K562 (cell line): ENCODE measurements around the gene BIRC5. TPM values are rescaled to one million over a fixed set of nuclear protein-coding genes. Genes with fewer than 3 reads are reported as not detected.

Experiments
- ARID3A ChIP-seq: IDR thresholded peaks from 2 replicates; pipeline ENCODE4 v1.6.1; 2012; ENCODE audit warnings: low read depth, low read length, improper control_type of control experiment, borderline replicate concordance
- ATF3 ChIP-seq, 2 experiments: fragments of 450-650 bp in 1 of 2; sonication (generic) in 1 of 2; formaldehyde crosslinking in 1 of 2; IDR thresholded peaks in 1 of 2; conservative IDR thresholded peaks in 1 of 2; 2 replicates each; pipeline versions ENCODE4 v1.6.1 to v1.8.1; 2016 to 2023; ENCODE audit warnings: mild to moderate bottlenecking in 2 of 2, moderate library complexity in 2 of 2, inconsistent platforms in 1 of 2, missing genetic modification reagents in 1 of 2
- ATF6 ChIP-seq: sonication (generic); formaldehyde crosslinking; IDR thresholded peaks from 2 replicates; pipeline ENCODE4 v1.4.0; 2020; ENCODE audit warnings: mild to moderate bottlenecking, missing genetic modification reagents
- CREB5 ChIP-seq: fragments of 250-450 bp; sonication (Bioruptor Pico); IDR thresholded peaks from 2 replicates; pipeline ENCODE4 v1.5.0; 2020; ENCODE audit warnings: mild to moderate bottlenecking
- HMGXB4 ChIP-seq: sonication (generic); formaldehyde crosslinking; IDR thresholded peaks from 2 replicates; pipeline ENCODE4 v1.8.1; 2023; ENCODE audit warnings: mild to moderate bottlenecking, missing genetic modification reagents
- HOXB6 ChIP-seq: fragments of 250-450 bp; sonication (Bioruptor Pico); IDR thresholded peaks from 2 replicates; pipeline ENCODE4 v1.5.1; 2022; ENCODE audit warnings: mild to moderate bottlenecking, borderline replicate concordance
- POLR2G ChIP-seq: fragments of 200-400 bp; formaldehyde crosslinking; IDR thresholded peaks from 2 replicates; pipeline ENCODE4 v1.6.1; 2017; ENCODE audit warnings: low read depth, mild to moderate bottlenecking, antibody characterized with exemption, low read length, moderate library complexity
- PPARD ChIP-seq: fragments of 250-450 bp; sonication (Bioruptor Pico); IDR thresholded peaks from 2 replicates; pipeline ENCODE4 v1.8.0; 2022; ENCODE audit warnings: inconsistent platforms, mild to moderate bottlenecking, moderate library complexity
- PRMT5 ChIP-seq: sonication (generic); formaldehyde crosslinking; IDR thresholded peaks from 2 replicates; pipeline ENCODE4 v1.5.0; 2020; ENCODE audit warnings: missing genetic modification reagents
- RFX7 ChIP-seq: fragments of 250-450 bp; sonication (Bioruptor Pico); IDR thresholded peaks from 2 replicates; pipeline ENCODE4 v1.5.1; 2021; ENCODE audit warnings: mild to moderate bottlenecking
- SETDB1 ChIP-seq: IDR thresholded peaks from one replicate; pipeline ENCODE4 v1.6.1; 2012; ENCODE audit warnings: low read length, control low read depth, inconsistent platforms
- SMARCE1 ChIP-seq: fragments of 450-650 bp; IDR thresholded peaks from 2 replicates; pipeline ENCODE4 v1.7.1; 2016; ENCODE audit warnings: mild to moderate bottlenecking
- TARDBP ChIP-seq: fragments of 450-650 bp; IDR thresholded peaks from 2 replicates; pipeline ENCODE4 v1.6.1; 2016
- ZFP36 ChIP-seq: fragments of 150-350 bp; IDR thresholded peaks from 2 replicates; pipeline ENCODE4 v1.6.1; 2018; ENCODE audit warnings: low read length, low read depth; ENCODE audit not compliant: partially characterized antibody
- ZNF282 ChIP-seq: sonication (generic); formaldehyde crosslinking; IDR thresholded peaks from 2 replicates; pipeline ENCODE4 v1.8.1; 2023; ENCODE audit warnings: missing genetic modification reagents
- ZNF311 ChIP-seq: fragments of 250-450 bp; sonication (Bioruptor Pico); IDR thresholded peaks from 2 replicates; pipeline ENCODE4 v1.4.0; 2020; ENCODE audit warnings: mild to moderate bottlenecking, moderate library complexity
- ZNF41 ChIP-seq: fragments of 250-450 bp; sonication (Bioruptor Pico); conservative IDR thresholded peaks from 2 replicates; pipeline ENCODE4 v1.4.0; 2020; ENCODE audit warnings: mild to moderate bottlenecking
- ZNF584 ChIP-seq: fragments of 200-800 bp; sonication (Bioruptor generic); IDR thresholded peaks from 2 replicates; pipeline ENCODE4 v1.6.1; 2016; ENCODE audit warnings: low read depth, mild to moderate bottlenecking, missing genetic modification characterization, missing compliant biosample characterization
- ZNF707 ChIP-seq: fragments of 250-450 bp; sonication (Bioruptor Pico); conservative IDR thresholded peaks from 2 replicates; pipeline ENCODE4 v1.8.0; 2022; ENCODE audit warnings: inconsistent platforms, mild to moderate bottlenecking, moderate library complexity
- polyA plus RNA-seq, 8 experiments: library from polyadenylated mRNA; depleted of rRNA in 4 of 8; stranded (reverse) in 5 of 8; unstranded in 3 of 8; fragments of >200 nt; fragmentation: Nextera tagmentation in 2 of 8; fragmentation: Illumina TruSeq in 1 of 8; extraction: Ambion mirVana in 2 of 8; extraction: Trizol in 1 of 8; gene quantifications; 2 replicates each; pipeline versions ENCODE4 v1.2.1 to v1.2.3, GENCODE V29; 2011 to 2014; ENCODE audit warnings: inconsistent platforms in 1 of 8, missing spikeins in 1 of 8
- total RNA-seq, 7 experiments: library from RNA; depleted of rRNA in 6 of 7; stranded (reverse); fragments of >200 nt in 6 of 7; fragmentation: Illumina TruSeq in 2 of 7; extraction: Trizol in 2 of 7; gene quantifications; 2 replicates each; pipeline versions ENCODE4 v1.2.1 to v1.2.3, GENCODE V29; 2011 to 2021; ENCODE audit warnings: low replicate concordance in 1 of 7

BIRC5 gene
- total and polyA plus RNA-seq, 9 of the 15 experiments (the other 6 are each of a cell fraction or from before 2014, with no cell fraction given), result 64.4 to 140 (median 101) TPM

GRCh38 chr17:78186692-78187595, 27.1 kb upstream of the BIRC5 start, which contains the start of the genes AFMID and TK1 (continued):
- TF ChIP-seq ZFP36, result no peak
- peak; percentile 92; the same call in 1 of the 2 replicates for TF ChIP-seq HMGXB4
- peak; percentile 52 for TF ChIP-seq ATF3 (IDR thresholded peaks at IDR 0.05)
- TF ChIP-seq ATF3 (CRISPR knock-in tag; conservative IDR thresholded peaks at IDR 0.05), result peak; percentile 92
- 0 out of 2 replicates have a peak, but pooled peaks have one; percentile 30 for TF ChIP-seq PRMT5
- TF ChIP-seq TARDBP, result peak; percentile 54; the same call in 1 of the 2 replicates
- TF ChIP-seq POLR2G, result peak; percentile 98
- TF ChIP-seq ZNF707 (CRISPR knock-in tag), result no peak; the same call in 1 of the 2 replicates
- TF ChIP-seq ZNF584 (CRISPR knock-in tag), result no peak
- TF ChIP-seq RFX7 (CRISPR knock-in tag), result no peak
- no peak for TF ChIP-seq ZNF282 (CRISPR knock-in tag)
- no peak for TF ChIP-seq ARID3A
- TF ChIP-seq ZNF41 (CRISPR knock-in tag), result no peak
- TF ChIP-seq SMARCE1, result peak; percentile 26; the same call in 1 of the 2 replicates
- TF ChIP-seq PPARD (CRISPR knock-in tag), result no peak
- no peak for TF ChIP-seq CREB5 (CRISPR knock-in tag)
- TF ChIP-seq ZNF311 (CRISPR knock-in tag), result no peak
- no peak for TF ChIP-seq HOXB6
- TF ChIP-seq ATF6 (CRISPR knock-in tag), result peak; percentile 88
- TF ChIP-seq SETDB1, result no peak
